UCSD-AML1 (cell line): ENCODE results near the gene BNIPL.
A peak's percentile ranks its signal among the peaks of the same experiment; 100 is the strongest.

Source experiments
- DNase-seq: peaks from one replicate; lab custom pipeline; 2025; ENCODE audit not compliant: unreplicated experiment; lab: John Stamatoyannopoulos, UW

The BNIPL gene

GRCh38 chr1:151009674-151010345, 26.6 kb upstream of the BNIPL start:
- no peak for DNase-seq

- no peak for DNase-seq
These were observed 26.1 kb upstream of the BNIPL start for GRCh38 chr1:151010346-151010726.

- DNase-seq = peak; percentile 22
These were observed 25.1 kb upstream of the BNIPL start for GRCh38 chr1:151011154-151011850.

GRCh38 chr1:151012684-151013471, 23.5 kb upstream of the BNIPL start:
- DNase-seq = no peak

- DNase-seq = peak; percentile 18
These were observed 22.9 kb upstream of the BNIPL start for GRCh38 chr1:151013518-151013917.

GRCh38 chr1:151024540-151025146, 11.7 kb upstream of the BNIPL start:
- DNase-seq = peak; percentile 72

- DNase-seq = no peak
These were observed 9.9 kb upstream of the BNIPL start for GRCh38 chr1:151026460-151026859.

- DNase-seq = no peak
These were observed 4.2 kb upstream of the BNIPL start for GRCh38 chr1:151032164-151032563.

- no peak for DNase-seq
These were observed 1.2 kb upstream of the BNIPL start for GRCh38 chr1:151035167-151035566.

- DNase-seq = no peak
These were observed 646 bp downstream of the BNIPL start for GRCh38 chr1:151037032-151037431.

- DNase-seq = no peak
These were observed 3.1 kb downstream of the BNIPL start for GRCh38 chr1:151039521-151039920.

GRCh38 chr1:151043163-151043562, 6.8 kb downstream of the BNIPL start:
- DNase-seq = no peak

- no peak for DNase-seq
These were observed 11.2 kb downstream of the BNIPL start, which contains the start of gene C1orf56 for GRCh38 chr1:151047591-151047924. TSS of gene C1orf56 (plus strand) at chr1:151047751. CDS start at chr1:151047848, 97 bp downstream.

- DNase-seq = no peak
These were observed 11.7 kb downstream of the BNIPL start for GRCh38 chr1:151047925-151048644.

GRCh38 chr1:151048645-151049032, 12.3 kb downstream of the BNIPL start:
- peak; percentile 20 for DNase-seq

GRCh38 chr1:151049458-151049857, 13.1 kb downstream of the BNIPL start:
- DNase-seq = no peak

GRCh38 chr1:151050051-151050688, 13.8 kb downstream of the BNIPL start:
- no peak for DNase-seq

GRCh38 chr1:151051356-151052009, 15.1 kb downstream of the BNIPL start:
- no peak for DNase-seq

- no peak for DNase-seq
These were observed 18.7 kb downstream of the BNIPL start for GRCh38 chr1:151054971-151055547.

- no peak for DNase-seq
These were observed 19.2 kb downstream of the BNIPL start for GRCh38 chr1:151055581-151055980.
